ACC112 (cell line): Measurements from ENCODE around the gene ORM2.

Source experiments
- H2AFZ ChIP-seq: fragments of 200-600 bp; sonication (generic); one replicate; pipeline ENCODE4 v1.6.0; 2017; ENCODE audit warnings: antibody characterized with exemption, low read length; ENCODE audit not compliant: unreplicated experiment
- H3K27ac ChIP-seq: fragments of 200-600 bp; sonication (generic); 2 replicates; pipeline ENCODE4 v1.5.1; 2014; ENCODE audit warnings: low read depth, mild to moderate bottlenecking, antibody characterized with exemption, low read length, moderate library complexity
- H3K27me3 ChIP-seq: fragments of 200-600 bp; sonication (generic); 2 replicates; pipeline ENCODE4 v1.6.1; 2014; ENCODE audit warnings: mild to moderate bottlenecking, antibody characterized with exemption, low read length, moderate library complexity, mixed read lengths; ENCODE audit not compliant: insufficient read depth
- H3K36me3 ChIP-seq: fragments of 200-600 bp; sonication (generic); 2 replicates; pipeline ENCODE4 v1.6.1; 2016; ENCODE audit warnings: mild to moderate bottlenecking, antibody characterized with exemption, low read length, moderate library complexity, mixed read lengths; ENCODE audit not compliant: insufficient read depth
- H3K4me1 ChIP-seq: fragments of 200-600 bp; sonication (generic); one replicate; pipeline ENCODE4 v1.6.1; 2016; ENCODE audit warnings: low read length, mixed read lengths; ENCODE audit not compliant: insufficient read depth, unreplicated experiment, control insufficient read depth
- H3K4me3 ChIP-seq: fragments of 200-600 bp; sonication (generic); 2 replicates; pipeline ENCODE4 v1.5.1; 2014; ENCODE audit warnings: mild to moderate bottlenecking, low read depth, low read length
- H3K79me2 ChIP-seq: fragments of 200-600 bp; sonication (generic); one replicate; pipeline ENCODE4 v1.6.0; 2016; ENCODE audit warnings: low read length; ENCODE audit not compliant: control insufficient read depth, unreplicated experiment, insufficient read depth

The ORM2 gene

GRCh38 chr9:114299286-114300152 is 30.1 kb upstream of the ORM2 start:
- Histone ChIP-seq H3K4me1 (no peaks in the 10 kb centered on the region), H3K27ac (no peak overlapping the region)

GRCh38 chr9:114300153-114300845 is 29.4 kb upstream of the ORM2 start:
- Histone ChIP-seq H3K27ac (no peak overlapping the region), H3K4me1 (no peaks in the 10 kb centered on the region), H3K4me3 (no peak overlapping the region), H2AFZ (no peak overlapping the region), H3K27me3 (no peaks in the 10 kb centered on the region), H3K36me3 (peaks cover 14% of the 10 kb centered on the region), H3K79me2 (no peaks in the 10 kb centered on the region)

More at GRCh38 chr9:114299286-114300152, 30.1 kb upstream of the ORM2 start:
- Histone ChIP-seq H2AFZ (no peak overlapping the region), H3K36me3 (peaks cover 21% of the 10 kb centered on the region), H3K27me3 (no peaks in the 10 kb centered on the region), H3K79me2 (no peaks in the 10 kb centered on the region), H3K4me3 (no peak overlapping the region)

DNA sequence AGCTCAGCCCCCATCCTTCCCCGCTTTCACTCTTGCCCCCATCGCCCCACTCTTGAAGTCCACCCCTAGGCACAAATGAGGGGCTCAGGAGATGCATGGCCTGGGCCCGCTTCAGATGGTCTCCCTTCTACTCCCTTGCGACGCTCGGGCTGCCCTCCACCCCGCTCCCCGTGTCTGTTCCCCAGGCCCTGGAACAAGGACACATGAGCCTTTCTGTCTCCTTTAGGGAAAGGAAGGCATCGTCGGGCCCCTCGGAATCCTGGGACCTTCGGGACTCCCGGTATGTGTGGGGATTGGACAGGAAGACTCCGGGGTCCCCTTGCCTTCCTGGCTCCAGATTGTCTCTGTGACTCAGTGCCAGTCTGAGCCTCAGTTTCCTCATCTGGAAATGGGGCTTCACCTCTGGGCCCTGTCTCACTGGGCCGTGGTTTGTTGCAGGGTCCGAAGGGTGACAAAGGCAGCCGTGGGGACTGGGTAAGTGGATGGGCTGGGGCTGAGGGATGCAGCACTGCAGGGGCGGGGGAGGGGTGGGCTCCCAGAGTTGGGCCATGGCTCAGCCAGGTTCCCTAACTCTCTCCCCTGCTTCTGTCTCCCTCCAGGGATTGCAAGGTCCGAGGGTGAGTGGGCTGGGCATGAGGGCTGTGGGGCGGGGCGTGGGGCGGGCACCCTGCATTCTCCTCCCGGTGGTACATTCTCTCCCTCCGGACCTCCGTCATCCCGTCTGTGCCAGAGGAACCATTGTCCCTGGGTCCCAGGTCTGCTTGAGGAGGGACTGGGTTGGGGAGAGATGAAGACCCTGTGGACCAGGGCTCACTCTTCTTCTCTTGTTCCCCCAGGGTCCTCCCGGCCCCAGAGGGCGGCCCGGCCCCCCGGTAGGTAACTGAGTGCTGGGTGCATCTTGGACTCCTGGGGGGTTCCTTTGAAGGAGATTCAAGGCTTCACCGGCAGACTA is 28.5 kb upstream of the ORM2 start:
- Histone ChIP-seq H3K36me3 (peaks cover 6% of the 10 kb centered on the region), H3K27ac (no peak overlapping the region), H3K27me3 (no peaks in the 10 kb centered on the region)

DNA sequence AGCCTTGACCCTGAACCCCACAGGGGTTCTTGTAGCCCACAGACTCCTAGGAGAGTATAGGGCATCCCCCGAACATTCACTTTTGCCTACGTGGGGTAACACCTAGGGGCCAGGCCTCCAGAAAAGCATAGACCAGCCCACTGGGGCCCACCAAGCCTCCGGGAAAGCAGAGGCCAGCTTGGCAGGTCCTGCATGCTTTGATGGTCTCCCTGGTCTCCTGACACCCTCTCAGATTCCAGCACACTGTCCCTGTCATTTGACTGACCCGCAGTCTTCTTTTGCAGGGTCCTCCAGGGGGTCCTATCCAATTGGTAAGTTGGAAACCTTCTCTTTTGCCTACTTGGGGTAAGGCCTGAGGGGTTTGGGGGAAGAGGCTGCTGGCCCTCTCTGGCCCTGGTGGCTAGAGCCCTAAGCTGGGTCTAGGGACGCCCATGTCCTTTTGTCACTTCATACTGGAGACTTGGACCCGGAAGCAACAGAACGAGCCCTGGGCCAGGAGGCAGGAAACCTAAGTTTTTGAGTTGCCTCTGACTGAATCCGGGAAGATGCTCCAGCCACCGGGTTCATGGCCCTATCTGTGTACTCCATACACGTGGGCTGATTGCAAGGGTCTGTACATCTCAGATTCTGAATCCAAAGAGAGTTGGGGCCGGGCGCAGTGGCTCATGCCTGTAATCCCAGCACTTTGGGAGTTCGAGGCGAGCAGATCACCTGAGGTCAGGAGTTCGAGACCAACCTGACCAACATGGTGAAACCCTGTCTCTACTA is 27.7 kb upstream of the ORM2 start:
- Histone ChIP-seq H3K27ac (no peak overlapping the region), H3K36me3 (no peaks in the 10 kb centered on the region), H3K27me3 (no peaks in the 10 kb centered on the region), H3K79me2 (no peaks in the 10 kb centered on the region), H3K4me3 (no peak overlapping the region), H3K4me1 (no peaks in the 10 kb centered on the region), H2AFZ (no peak overlapping the region)

More for the DNA sequence above, 28.5 kb upstream of the ORM2 start:
- no peaks in the 10 kb centered on the region for H3K79me2 ChIP-seq
- no peaks in the 10 kb centered on the region for H3K4me1 ChIP-seq
- H3K4me3 ChIP-seq, result no peak overlapping the region
- no peak overlapping the region for H2AFZ ChIP-seq

GRCh38 chr9:114302727-114303126 is 26.9 kb upstream of the ORM2 start:
- no peak overlapping the region for H3K27ac ChIP-seq
- no peak overlapping the region for H3K4me3 ChIP-seq
- no peak overlapping the region for H2AFZ ChIP-seq
- H3K79me2 ChIP-seq, result no peaks in the 10 kb centered on the region
- no peaks in the 10 kb centered on the region for H3K36me3 ChIP-seq
- no peaks in the 10 kb centered on the region for H3K27me3 ChIP-seq
- no peaks in the 10 kb centered on the region for H3K4me1 ChIP-seq

DNA sequence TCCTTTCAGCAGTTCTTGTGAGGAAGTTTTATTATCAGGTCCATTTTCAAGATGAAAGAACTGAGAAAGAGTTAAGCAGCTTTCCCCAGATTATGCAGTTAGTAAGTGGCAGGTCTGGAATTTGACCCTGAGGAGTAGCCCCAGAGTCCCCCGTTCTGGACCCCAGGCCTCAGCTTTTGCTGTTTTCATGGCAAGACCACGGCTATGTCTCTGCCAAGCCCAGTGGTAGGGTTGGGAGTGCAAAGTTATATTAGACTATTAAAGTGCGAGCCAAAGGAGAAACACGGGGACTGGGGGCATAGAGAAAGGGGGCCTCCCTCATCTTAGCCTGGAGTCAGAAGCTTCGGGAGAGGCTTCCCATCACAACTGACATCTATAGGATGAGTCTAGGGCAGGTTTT is 26.1 kb upstream of the ORM2 start:
- Histone ChIP-seq H3K27me3 (no peaks in the 10 kb centered on the region), H2AFZ (no peak overlapping the region), H3K27ac (no peak overlapping the region), H3K36me3 (no peaks in the 10 kb centered on the region), H3K4me3 (no peak overlapping the region), H3K4me1 (no peaks in the 10 kb centered on the region), H3K79me2 (no peaks in the 10 kb centered on the region)

GRCh38 chr9:114303977-114304376 is 25.7 kb upstream of the ORM2 start:
- no peaks in the 10 kb centered on the region for H3K4me1 ChIP-seq
- no peak overlapping the region for H3K27ac ChIP-seq
- no peak overlapping the region for H3K4me3 ChIP-seq
- no peak overlapping the region for H2AFZ ChIP-seq
- H3K27me3 ChIP-seq, result no peaks in the 10 kb centered on the region
- no peaks in the 10 kb centered on the region for H3K36me3 ChIP-seq
- H3K79me2 ChIP-seq, result no peaks in the 10 kb centered on the region

- Histone ChIP-seq H3K4me3 (no peak overlapping the region), H3K79me2 (no peaks in the 10 kb centered on the region), H3K27me3 (no peaks in the 10 kb centered on the region), H3K36me3 (no peaks in the 10 kb centered on the region), H3K27ac (no peak overlapping the region), H3K4me1 (no peaks in the 10 kb centered on the region), H2AFZ (no peak overlapping the region)
These were observed 25.1 kb upstream of the ORM2 start for GRCh38 chr9:114304416-114305188.

DNA sequence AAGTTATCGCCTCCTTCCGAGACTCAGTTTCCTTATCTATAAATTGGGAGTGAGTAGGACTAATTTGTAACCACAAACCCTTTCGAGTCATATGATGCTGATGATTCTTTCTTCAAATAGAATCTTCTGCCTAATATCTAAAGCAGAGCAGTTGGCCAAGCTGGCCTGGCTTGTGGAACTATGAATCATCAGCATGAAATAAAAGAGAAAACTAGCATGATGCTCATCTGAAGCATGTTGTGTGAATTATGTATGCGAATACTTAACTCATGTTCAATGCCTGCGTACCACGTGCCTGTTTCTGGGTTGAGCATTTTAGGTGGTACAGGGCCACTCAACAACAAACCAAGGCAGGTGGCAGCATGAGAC is 21.8 kb upstream of the ORM2 start:
- Histone ChIP-seq H3K27me3 (no peaks in the 10 kb centered on the region), H2AFZ (no peak overlapping the region), H3K27ac (no peak overlapping the region), H3K36me3 (no peaks in the 10 kb centered on the region), H3K4me1 (no peaks in the 10 kb centered on the region), H3K4me3 (no peak overlapping the region), H3K79me2 (no peaks in the 10 kb centered on the region)
